Activated CD4-positive, alpha-beta memory T cell treated with anti-CD3 and anti-CD28 coated beads, Interleukin-2, amount 10 ng/mL, durations not matched to agents 7 days and 5 days (primary cell): ENCODE measurements around the gene CDH4. TPM values are rescaled to one million over a fixed set of nuclear protein-coding genes. Genes with fewer than 3 reads are reported as not detected.
"Not testable (repeated sequence)": the region's sequence is repeated elsewhere in the genome, so short reads cannot be mapped to it uniquely, and the experiment has no call there.

Experiments used
- CTCF ChIA-PET: fragments of 350-600 bp; sonication (Branson Sonifier 250); formaldehyde crosslinking; loops from one replicate; lab custom pipeline; 2021; ENCODE audit warnings: antibody characterized with exemption, inconsistent platforms; lab: Charles Lee
- POLR2A ChIA-PET: fragments of 350-600 bp; sonication (Branson Sonifier 250); formaldehyde crosslinking; loops from one replicate; lab custom pipeline; 2021; ENCODE audit warnings: antibody characterized with exemption; lab: Charles Lee
- DNase-seq: peaks from one replicate; pipeline ENCODE4 v3.0.0-alpha.2; 2020
- H3K27ac Mint-ChIP-seq: one replicate; pipeline ENCODE4 v1.8.0; 2021; ENCODE audit warnings: mild to moderate bottlenecking, mixed read lengths
- H3K27me3 Mint-ChIP-seq: one replicate; pipeline ENCODE4 v1.8.0; 2021; ENCODE audit warnings: mixed read lengths
- H3K36me3 Mint-ChIP-seq: one replicate; pipeline ENCODE4 v1.8.0; 2021; ENCODE audit warnings: low read depth, mixed read lengths
- H3K4me1 Mint-ChIP-seq: one replicate; pipeline ENCODE4 v1.8.0; 2021; ENCODE audit warnings: mixed read lengths
- H3K4me3 Mint-ChIP-seq: one replicate; pipeline ENCODE4 v1.8.0; 2021; ENCODE audit warnings: mild to moderate bottlenecking, mixed read lengths
- H3K9me3 Mint-ChIP-seq: one replicate; pipeline ENCODE4 v1.8.0; 2021; ENCODE audit warnings: mixed read lengths
- total RNA-seq, 2 experiments: library from RNA; stranded (reverse); gene quantifications; one replicate each; pipeline ENCODE4 v1.2.3, GENCODE V29; 2021

The CDH4 gene
- total RNA-seq, 2 experiments from 2014 or later, result 0.15 to 0.20 TPM

DNA sequence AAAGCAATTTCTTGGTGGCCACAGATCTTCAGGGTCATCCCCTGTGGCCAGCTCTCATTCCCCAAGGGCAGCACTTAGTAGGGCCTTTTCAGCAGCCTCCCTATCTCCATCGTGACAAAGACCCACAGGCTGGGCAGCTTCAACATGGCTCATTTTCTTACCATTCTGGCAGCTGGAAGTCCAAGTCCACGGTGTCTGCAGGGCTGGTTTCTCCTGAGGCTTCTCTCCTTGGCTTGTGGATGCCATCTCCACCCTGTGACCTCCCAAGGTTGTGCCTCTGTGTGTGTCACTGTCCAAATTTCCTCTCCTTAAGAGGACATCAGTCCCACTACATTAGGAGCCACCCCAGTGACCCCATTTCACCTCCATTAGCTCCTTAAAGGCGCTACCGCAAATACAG, 161.7 kb downstream of the CDH4 start:
- H3K9me3 Mint-ChIP-seq, result no peaks in the 10 kb centered on the region
- no peaks in the 10 kb centered on the region for H3K36me3 Mint-ChIP-seq
- H3K4me3 Mint-ChIP-seq, result no peak overlapping the region
- ChIA-PET POLR2A (no interaction called here), CTCF (no interaction called here)
- H3K4me1 Mint-ChIP-seq, result no peaks in the 10 kb centered on the region
- H3K27me3 Mint-ChIP-seq, result no peaks in the 10 kb centered on the region
- no peak for DNase-seq
- H3K27ac Mint-ChIP-seq, result no peak overlapping the region

- H3K4me1 Mint-ChIP-seq, result no peaks in the 10 kb centered on the region
- no peak overlapping the region for H3K4me3 Mint-ChIP-seq
- POLR2A ChIA-PET, result no interaction called here
- no peaks in the 10 kb centered on the region for H3K27me3 Mint-ChIP-seq
- H3K27ac Mint-ChIP-seq, result no peak overlapping the region
- no peaks in the 10 kb centered on the region for H3K36me3 Mint-ChIP-seq
- CTCF ChIA-PET, result no interaction called here
- DNase-seq, result no peak
- no peaks in the 10 kb centered on the region for H3K9me3 Mint-ChIP-seq
Observed at GRCh38 chr20:61414455-61414991, 162.5 kb downstream of the CDH4 start.

DNA sequence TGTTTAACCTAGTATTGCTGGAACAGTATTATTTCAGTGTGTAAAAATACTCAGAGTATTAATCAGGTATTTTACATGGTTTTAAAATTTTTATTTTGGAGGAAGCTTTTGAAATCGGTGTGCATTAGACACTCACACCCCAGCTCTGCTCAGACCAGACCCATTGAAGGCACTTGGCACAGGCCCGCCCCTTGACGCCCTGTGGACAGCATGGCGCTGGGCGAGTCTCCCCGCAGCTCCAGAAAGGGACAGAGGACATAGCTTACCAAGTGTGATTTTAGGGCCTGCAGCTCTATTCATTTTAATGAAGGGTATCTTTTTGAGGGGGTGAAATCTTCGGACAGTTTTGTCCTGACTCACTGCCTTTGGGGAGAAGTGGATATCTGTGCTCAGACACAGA, 164.5 kb downstream of the CDH4 start:
- ChIA-PET POLR2A (no interaction called here), CTCF (no interaction called here)
- Mint-ChIP-seq H3K4me1 (no peaks in the 10 kb centered on the region), H3K36me3 (no peaks in the 10 kb centered on the region), H3K27ac (no peak overlapping the region), H3K9me3 (peaks cover 3% of the 10 kb centered on the region), H3K27me3 (no peaks in the 10 kb centered on the region), H3K4me3 (no peak overlapping the region)
- no peak for DNase-seq

DNA sequence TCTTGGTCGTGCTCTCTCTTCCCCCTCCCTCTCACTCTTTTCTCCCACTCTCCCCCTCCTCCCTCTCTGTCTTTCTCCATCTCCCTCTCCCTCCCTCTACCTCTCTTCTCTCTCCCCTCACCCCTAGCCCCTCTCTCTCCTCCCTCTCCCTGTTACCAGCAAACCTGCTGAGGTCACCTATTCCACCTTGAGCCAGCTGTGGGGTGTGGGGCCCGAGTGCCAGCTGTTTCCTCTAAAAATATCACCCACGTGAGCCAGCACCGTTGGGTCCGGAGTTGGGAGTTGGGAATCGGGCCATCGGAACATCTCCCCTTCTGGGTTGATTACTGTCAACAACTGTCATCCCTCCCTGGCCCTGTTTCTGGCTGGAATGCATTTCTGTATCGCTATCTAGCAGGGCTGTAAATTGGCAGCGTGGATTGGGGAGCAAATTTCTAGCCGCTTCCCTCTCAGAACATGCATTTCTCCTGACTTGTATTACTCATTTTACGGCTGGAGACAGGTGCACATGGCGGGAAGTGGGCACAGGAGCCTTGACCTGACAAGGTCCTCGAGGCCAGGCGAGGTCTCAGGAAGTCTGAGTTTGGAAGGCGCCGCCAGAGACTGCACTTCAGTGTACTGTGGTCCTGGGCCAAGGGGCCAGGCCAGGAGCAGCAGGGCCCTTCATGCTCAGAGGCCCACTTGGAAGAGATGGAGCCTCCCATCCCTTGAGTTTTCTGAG, 165.3 kb downstream of the CDH4 start:
- Mint-ChIP-seq H3K27ac (no peak overlapping the region), H3K4me1 (no peaks in the 10 kb centered on the region), H3K27me3 (no peaks in the 10 kb centered on the region), H3K9me3 (peaks cover 3% of the 10 kb centered on the region), H3K4me3 (no peak overlapping the region), H3K36me3 (no peaks in the 10 kb centered on the region)
- no peak for DNase-seq
- ChIA-PET POLR2A (no interaction called here), CTCF (no interaction called here)

GRCh38 chr20:61419010-61419409, 166.9 kb downstream of the CDH4 start:
- no peak for DNase-seq
- Mint-ChIP-seq H3K27ac (no peak overlapping the region), H3K4me3 (no peak overlapping the region), H3K9me3 (peaks cover 3% of the 10 kb centered on the region), H3K27me3 (no peaks in the 10 kb centered on the region), H3K4me1 (no peaks in the 10 kb centered on the region), H3K36me3 (no peaks in the 10 kb centered on the region)
- POLR2A ChIA-PET, result no interaction called here
- CTCF ChIA-PET, result no interaction called here

GRCh38 chr20:61419501-61419900, 167.4 kb downstream of the CDH4 start:
- ChIA-PET POLR2A (no interaction called here), CTCF (no interaction called here)
- DNase-seq, result no peak
- H3K27ac Mint-ChIP-seq, result no peak overlapping the region
- no peaks in the 10 kb centered on the region for H3K4me1 Mint-ChIP-seq
- H3K9me3 Mint-ChIP-seq, result peaks cover 3% of the 10 kb centered on the region
- H3K4me3 Mint-ChIP-seq, result no peak overlapping the region
- H3K36me3 Mint-ChIP-seq, result no peaks in the 10 kb centered on the region
- H3K27me3 Mint-ChIP-seq, result no peaks in the 10 kb centered on the region

DNA sequence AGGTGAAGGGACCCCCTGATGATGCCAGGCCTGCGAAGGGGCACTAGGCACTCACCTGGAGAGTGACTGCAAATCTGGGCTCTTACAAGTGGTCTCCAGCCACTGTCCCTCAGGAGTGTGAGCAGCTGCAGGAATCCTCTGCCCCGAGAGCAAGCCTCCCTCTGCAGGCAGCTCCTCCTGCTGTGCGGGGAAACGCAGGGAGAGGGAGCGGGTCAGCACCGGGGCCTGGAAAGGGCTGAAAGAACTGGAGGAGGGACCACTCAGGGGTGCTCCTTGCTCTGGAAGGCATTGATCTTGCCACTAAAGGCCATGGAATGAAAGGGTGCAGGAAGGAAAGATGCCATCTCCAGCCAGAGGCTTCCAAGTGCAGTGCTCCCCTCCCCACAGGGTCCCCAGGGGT, 168.0 kb downstream of the CDH4 start:
- no peaks in the 10 kb centered on the region for H3K27me3 Mint-ChIP-seq
- peaks cover 3% of the 10 kb centered on the region for H3K9me3 Mint-ChIP-seq
- no peak overlapping the region for H3K27ac Mint-ChIP-seq
- ChIA-PET CTCF (no interaction called here), POLR2A (no interaction called here)
- no peak overlapping the region for H3K4me3 Mint-ChIP-seq
- H3K4me1 Mint-ChIP-seq, result no peaks in the 10 kb centered on the region
- no peaks in the 10 kb centered on the region for H3K36me3 Mint-ChIP-seq
- DNase-seq, result no peak

- Mint-ChIP-seq H3K36me3 (no peaks in the 10 kb centered on the region), H3K9me3 (peaks cover 3% of the 10 kb centered on the region), H3K4me1 (no peaks in the 10 kb centered on the region), H3K4me3 (no peak overlapping the region), H3K27me3 (no peaks in the 10 kb centered on the region), H3K27ac (no peak overlapping the region)
- DNase-seq, result no peak
- ChIA-PET CTCF (no interaction called here), POLR2A (no interaction called here)
Observed at GRCh38 chr20:61420781-61421180, 168.7 kb downstream of the CDH4 start.

- peaks cover 3% of the 10 kb centered on the region for H3K9me3 Mint-ChIP-seq
- no peaks in the 10 kb centered on the region for H3K36me3 Mint-ChIP-seq
- POLR2A ChIA-PET, result no interaction called here
- H3K4me3 Mint-ChIP-seq, result no peak overlapping the region
- no peaks in the 10 kb centered on the region for H3K4me1 Mint-ChIP-seq
- H3K27ac Mint-ChIP-seq, result no peak overlapping the region
- CTCF ChIA-PET, result no interaction called here
- DNase-seq, result no peak
- H3K27me3 Mint-ChIP-seq, result no peaks in the 10 kb centered on the region
Observed at GRCh38 chr20:61422636-61423425, 170.8 kb downstream of the CDH4 start.

DNA sequence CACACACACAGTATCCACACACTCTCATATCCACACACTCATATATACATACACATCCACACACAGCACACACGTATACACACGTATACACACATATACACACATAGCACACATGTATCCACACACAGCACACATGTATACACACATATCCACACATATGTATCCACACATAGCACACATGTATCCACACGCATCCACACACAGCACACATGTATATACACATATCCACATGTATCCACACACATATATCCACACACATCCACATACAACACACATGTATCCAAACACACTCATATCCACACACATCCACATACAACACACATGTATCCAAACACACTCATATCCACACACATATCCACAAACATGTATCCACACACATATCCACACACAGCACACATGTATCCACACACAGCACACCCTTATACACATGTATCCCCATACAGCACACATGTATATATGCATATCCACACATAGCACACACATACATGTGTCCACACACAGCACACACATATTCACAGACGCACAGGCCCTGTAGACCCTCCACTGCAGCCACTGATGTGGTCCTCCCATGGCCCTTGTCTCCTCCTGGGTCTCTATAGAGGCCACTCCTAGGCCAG, 172.1 kb downstream of the CDH4 start:
- Mint-ChIP-seq H3K36me3 (no peaks in the 10 kb centered on the region), H3K4me1 (no peaks in the 10 kb centered on the region), H3K27me3 (no peaks in the 10 kb centered on the region), H3K9me3 (peaks cover 3% of the 10 kb centered on the region), H3K4me3 (no peak overlapping the region), H3K27ac (no peak overlapping the region)
- no peak for DNase-seq
- POLR2A ChIA-PET, result no interaction called here
- CTCF ChIA-PET, result no interaction called here

GRCh38 chr20:61424628-61425420, 172.8 kb downstream of the CDH4 start:
- Mint-ChIP-seq H3K27me3 (no peaks in the 10 kb centered on the region), H3K9me3 (peaks cover 3% of the 10 kb centered on the region), H3K36me3 (no peaks in the 10 kb centered on the region), H3K27ac (no peak overlapping the region), H3K4me3 (no peak overlapping the region), H3K4me1 (no peaks in the 10 kb centered on the region)
- POLR2A ChIA-PET, result no interaction called here
- CTCF ChIA-PET, result no interaction called here
- no peak for DNase-seq

- H3K9me3 Mint-ChIP-seq, DNase-seq, H3K27ac Mint-ChIP-seq, H3K4me3 Mint-ChIP-seq, H3K27me3 Mint-ChIP-seq, H3K36me3 Mint-ChIP-seq, POLR2A ChIA-PET, CTCF ChIA-PET, H3K4me1 Mint-ChIP-seq: not testable (repeated sequence)
Observed at GRCh38 chr20:61425541-61425991, 173.5 kb downstream of the CDH4 start.

GRCh38 chr20:61426352-61426751, 174.3 kb downstream of the CDH4 start:
- no peak overlapping the region for H3K4me3 Mint-ChIP-seq
- no peak overlapping the region for H3K27ac Mint-ChIP-seq
- DNase-seq, result no peak
- no peaks in the 10 kb centered on the region for H3K27me3 Mint-ChIP-seq
- no peaks in the 10 kb centered on the region for H3K36me3 Mint-ChIP-seq
- no peaks in the 10 kb centered on the region for H3K4me1 Mint-ChIP-seq
- CTCF ChIA-PET, result no interaction called here
- POLR2A ChIA-PET, result no interaction called here
- no peaks in the 10 kb centered on the region for H3K9me3 Mint-ChIP-seq
